OCI-LY7 (cell line): ENCODE data around the gene FBXO33. TPM values are rescaled to one million over a fixed set of nuclear protein-coding genes. Genes with fewer than 3 reads are reported as not detected.

Experiments
- BruUV-seq: library from RNA; stranded (reverse); fragments of 400-500 nt; replicated peaks from 2 replicates; lab custom pipeline; 2021; lab: Mats Ljungman, UMichigan
- CTCF ChIA-PET: fragments of 300-600 bp; sonication (Branson Sonifier 250); formaldehyde crosslinking; loops from one replicate; lab custom pipeline; 2022; ENCODE audit warnings: antibody characterized with exemption; ENCODE audit not compliant: unreplicated experiment; lab: Charles Lee
- POLR2A ChIA-PET: fragments of 300-600 bp; sonication (Branson Sonifier 250); formaldehyde crosslinking; loops from one replicate; lab custom pipeline; 2022; ENCODE audit warnings: antibody characterized with exemption; lab: Charles Lee
- DNase-seq: peaks from one replicate; pipeline ENCODE4 v3.0.0-alpha.2; 2015; ENCODE audit warnings: low spot score
- H2AFZ ChIP-seq: fragments of 200-600 bp; sonication (generic), shearing (Covaris generic); 2 replicates; pipeline ENCODE4 v1.6.1; 2014; ENCODE audit warnings: mild to moderate bottlenecking, antibody characterized with exemption, low read length, moderate library complexity
- H3K27ac ChIP-seq: fragments of 200-600 bp; sonication (generic); 2 replicates; pipeline ENCODE4 v1.5.1; 2014; ENCODE audit warnings: mixed run types, low read depth, mild to moderate bottlenecking, moderate library complexity, low read length, inconsistent platforms; ENCODE audit not compliant: poor library complexity, severe bottlenecking
- H3K36me3 ChIP-seq: fragments of 200-600 bp; sonication (generic); 2 replicates; pipeline ENCODE4 v1.6.1; 2014; ENCODE audit warnings: mild to moderate bottlenecking, antibody characterized with exemption, low read length, moderate library complexity, mixed read lengths; ENCODE audit not compliant: insufficient read depth
- H3K4me1 ChIP-seq: fragments of 200-600 bp; sonication (generic); 2 replicates; pipeline ENCODE4 v1.5.1; 2014; ENCODE audit warnings: mild to moderate bottlenecking, low read length; ENCODE audit not compliant: insufficient read depth, poor library complexity, severe bottlenecking
- H3K4me2 ChIP-seq: fragments of 200-600 bp; sonication (generic); 2 replicates; pipeline ENCODE4 v1.6.1; 2014; ENCODE audit warnings: mild to moderate bottlenecking, low read length
- H3K4me3 ChIP-seq: fragments of 200-600 bp; sonication (generic); 2 replicates; pipeline ENCODE4 v1.5.1; 2014; ENCODE audit warnings: mild to moderate bottlenecking, low read depth, low read length; ENCODE audit not compliant: poor library complexity, severe bottlenecking
- H3K79me2 ChIP-seq: fragments of 200-600 bp; sonication (generic); 2 replicates; pipeline ENCODE4 v1.6.1; 2016; ENCODE audit warnings: low read depth, mild to moderate bottlenecking, low read length, moderate library complexity, mixed read lengths; ENCODE audit not compliant: insufficient read depth
- H3K9me2 ChIP-seq: fragments of 200-600 bp; sonication (generic); 2 replicates; pipeline ENCODE4 v1.6.1; 2016; ENCODE audit warnings: mild to moderate bottlenecking, low read length, mixed read lengths; ENCODE audit not compliant: insufficient read depth
- H3K9me3 ChIP-seq: fragments of 200-600 bp; sonication (generic); 2 replicates; pipeline ENCODE4 v1.6.1; 2014; ENCODE audit warnings: mild to moderate bottlenecking, mixed run types, low read length, mixed read lengths
- H4K20me1 ChIP-seq: fragments of 200-600 bp; sonication (generic); 2 replicates; pipeline ENCODE4 v1.6.1; 2014; ENCODE audit warnings: mild to moderate bottlenecking, antibody characterized with exemption, low read length, moderate library complexity, mixed read lengths; ENCODE audit not compliant: insufficient read depth
- EZH2phosphoT487 ChIP-seq: fragments of 200-600 bp; sonication (generic); IDR thresholded peaks from 2 replicates; pipeline ENCODE4 v1.6.1; 2018; ENCODE audit warnings: low read depth, borderline replicate concordance, mild to moderate bottlenecking, mixed run types, antibody characterized with exemption, low read length, moderate library complexity, mixed read lengths
- intact Hi-C: fragments of 100-400 bp; cut with micrococcal nuclease; formaldehyde crosslinking; loops from one replicate; pipeline ENCODE4 v1.10.0; 2022; ENCODE audit not compliant: unreplicated experiment
- total RNA-seq, 2 experiments: library from RNA; depleted of rRNA in 1 of 2; stranded (reverse); fragments of >200 nt in 1 of 2; shearing (Covaris generic) in 1 of 2; gene quantifications; 2 replicates each; pipeline ENCODE4 v1.2.3, GENCODE V29; 2014 to 2022
- TF ChIP-seq, protein P1 (sequence below): fragments of 200-600 bp; sonication (generic); conservative IDR thresholded peaks from 2 replicates; pipeline ENCODE4 v1.5.1; 2014; ENCODE audit warnings: mild to moderate bottlenecking, antibody characterized with exemption, low read length, moderate library complexity, mixed read lengths

The FBXO33 gene
- total RNA-seq, 2 experiments from 2014 or later = 14.2 to 16.6 TPM

GRCh38 chr14:39382463-39382862 lies 49.8 kb downstream of the FBXO33 start:
- no peak for TF ChIP-seq EZH2phosphoT487
- TF ChIP-seq, protein P1, sequence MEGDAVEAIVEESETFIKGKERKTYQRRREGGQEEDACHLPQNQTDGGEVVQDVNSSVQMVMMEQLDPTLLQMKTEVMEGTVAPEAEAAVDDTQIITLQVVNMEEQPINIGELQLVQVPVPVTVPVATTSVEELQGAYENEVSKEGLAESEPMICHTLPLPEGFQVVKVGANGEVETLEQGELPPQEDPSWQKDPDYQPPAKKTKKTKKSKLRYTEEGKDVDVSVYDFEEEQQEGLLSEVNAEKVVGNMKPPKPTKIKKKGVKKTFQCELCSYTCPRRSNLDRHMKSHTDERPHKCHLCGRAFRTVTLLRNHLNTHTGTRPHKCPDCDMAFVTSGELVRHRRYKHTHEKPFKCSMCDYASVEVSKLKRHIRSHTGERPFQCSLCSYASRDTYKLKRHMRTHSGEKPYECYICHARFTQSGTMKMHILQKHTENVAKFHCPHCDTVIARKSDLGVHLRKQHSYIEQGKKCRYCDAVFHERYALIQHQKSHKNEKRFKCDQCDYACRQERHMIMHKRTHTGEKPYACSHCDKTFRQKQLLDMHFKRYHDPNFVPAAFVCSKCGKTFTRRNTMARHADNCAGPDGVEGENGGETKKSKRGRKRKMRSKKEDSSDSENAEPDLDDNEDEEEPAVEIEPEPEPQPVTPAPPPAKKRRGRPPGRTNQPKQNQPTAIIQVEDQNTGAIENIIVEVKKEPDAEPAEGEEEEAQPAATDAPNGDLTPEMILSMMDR = no peak
- no peak for DNase-seq
- no peaks in the 10 kb centered on the region for H3K9me3 ChIP-seq
- no peak overlapping the region for H3K4me3 ChIP-seq
- ChIA-PET POLR2A (interaction anchor here (0.6 to 1.0 kb wide), 3 partner anchors 10 to 107 kb away, joined by 4 to 5 read pairs (median 4); no protein-coding TSS in a partner anchor), CTCF (interaction anchor here (1.0 kb wide), 1 partner anchor 15 kb away, joined by 3 read pairs; no protein-coding TSS in a partner anchor)
- H3K9me2 ChIP-seq = no peaks in the 10 kb centered on the region
- no TSS peak for BruUV-seq
- no peaks in the 10 kb centered on the region for H4K20me1 ChIP-seq
- H3K79me2 ChIP-seq = no peaks in the 10 kb centered on the region
- H3K4me2 ChIP-seq = no peak overlapping the region
- intact Hi-C loops = no loop called here
- no peak overlapping the region for H2AFZ ChIP-seq
- H3K36me3 ChIP-seq = no peaks in the 10 kb centered on the region
- H3K4me1 ChIP-seq = no peaks in the 10 kb centered on the region
- no peak overlapping the region for H3K27ac ChIP-seq

GRCh38 chr14:39381366-39381765 lies 50.9 kb downstream of the FBXO33 start:
- no peak overlapping the region for H2AFZ ChIP-seq
- H3K4me2 ChIP-seq = no peak overlapping the region
- no peak for DNase-seq
- no peaks in the 10 kb centered on the region for H3K36me3 ChIP-seq
- ChIA-PET POLR2A (interaction anchor here (0.6 to 1.5 kb wide), 5 partner anchors 9 to 189 kb away, joined by 3 to 4 read pairs (median 3); no protein-coding TSS in a partner anchor), CTCF (interaction anchor here (1.0 kb wide), 1 partner anchor 16 kb away, joined by 3 read pairs; no protein-coding TSS in a partner anchor)
- TF ChIP-seq, protein P1 = no peak
- TF ChIP-seq EZH2phosphoT487 = no peak
- no peaks in the 10 kb centered on the region for H3K79me2 ChIP-seq
- H3K9me3 ChIP-seq = no peaks in the 10 kb centered on the region
- no peaks in the 10 kb centered on the region for H4K20me1 ChIP-seq
- H3K4me1 ChIP-seq = no peaks in the 10 kb centered on the region
- no peaks in the 10 kb centered on the region for H3K9me2 ChIP-seq
- intact Hi-C loops = no loop called here
- H3K27ac ChIP-seq = no peak overlapping the region
- no TSS peak for BruUV-seq
- no peak overlapping the region for H3K4me3 ChIP-seq

GRCh38 chr14:39376667-39377403 lies 55.4 kb downstream of the FBXO33 start:
- ChIA-PET CTCF (no interaction called here), POLR2A (interaction anchor here (0.6 to 1.6 kb wide), 8 partner anchors 9 to 302 kb away, joined by 3 to 4 read pairs (median 4); no protein-coding TSS in a partner anchor)
- H3K36me3 ChIP-seq = no peaks in the 10 kb centered on the region
- H4K20me1 ChIP-seq = no peaks in the 10 kb centered on the region
- no peaks in the 10 kb centered on the region for H3K9me2 ChIP-seq
- no peak overlapping the region for H3K4me3 ChIP-seq
- TF ChIP-seq EZH2phosphoT487 = no peak
- TF ChIP-seq, protein P1 = no peak
- no peaks in the 10 kb centered on the region for H3K79me2 ChIP-seq
- no peak overlapping the region for H2AFZ ChIP-seq
- H3K4me1 ChIP-seq = no peaks in the 10 kb centered on the region
- no TSS peak for BruUV-seq
- H3K27ac ChIP-seq = no peak overlapping the region
- no peaks in the 10 kb centered on the region for H3K9me3 ChIP-seq
- H3K4me2 ChIP-seq = no peak overlapping the region
- intact Hi-C loops = no loop called here
- no peak for DNase-seq
